Stimulated activated CD4-positive, alpha-beta T cell treated with anti-CD3 and anti-CD28 coated beads, Interleukin-4, amount 100 ng/mL, for 24 hours (primary cell): Measurements from ENCODE around the gene POMT1.
A peak's percentile ranks its signal among the peaks of the same experiment; 100 is the strongest.

Source experiments
- DNase-seq: peaks from one replicate; pipeline ENCODE4 v3.0.0-alpha.2; 2020

The POMT1 gene

DNA sequence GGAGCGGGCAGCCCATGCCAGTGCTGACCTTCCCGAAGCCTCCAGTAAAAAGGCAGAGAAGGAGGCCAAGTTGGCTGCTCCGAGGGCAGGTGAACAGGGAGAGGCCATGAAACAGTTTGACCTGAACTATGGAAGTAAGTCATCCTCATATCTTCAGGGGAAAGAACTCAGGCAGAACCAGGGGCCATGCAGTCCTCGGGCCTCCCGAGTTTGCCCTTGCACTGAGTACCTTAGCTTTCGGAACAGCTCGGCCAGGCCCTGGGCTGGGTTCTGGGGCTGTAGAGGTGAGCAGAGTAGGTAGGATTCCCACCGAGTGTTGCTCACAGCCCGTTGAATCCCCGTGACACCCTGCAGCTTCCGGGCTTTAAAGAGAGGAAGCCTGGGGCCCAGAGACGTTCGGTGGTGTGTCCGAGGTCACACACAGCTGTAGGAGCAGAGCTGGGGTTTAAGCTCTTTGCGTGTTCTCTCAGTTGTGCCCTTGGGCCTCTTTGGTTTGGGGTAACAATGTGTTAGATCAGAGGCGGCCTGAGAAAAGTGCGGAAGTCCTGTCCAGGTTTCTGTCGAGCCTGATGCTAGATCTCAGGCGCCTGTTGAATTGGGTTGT, 24.8 kb upstream of the POMT1 start:
- no peak for DNase-seq

DNA sequence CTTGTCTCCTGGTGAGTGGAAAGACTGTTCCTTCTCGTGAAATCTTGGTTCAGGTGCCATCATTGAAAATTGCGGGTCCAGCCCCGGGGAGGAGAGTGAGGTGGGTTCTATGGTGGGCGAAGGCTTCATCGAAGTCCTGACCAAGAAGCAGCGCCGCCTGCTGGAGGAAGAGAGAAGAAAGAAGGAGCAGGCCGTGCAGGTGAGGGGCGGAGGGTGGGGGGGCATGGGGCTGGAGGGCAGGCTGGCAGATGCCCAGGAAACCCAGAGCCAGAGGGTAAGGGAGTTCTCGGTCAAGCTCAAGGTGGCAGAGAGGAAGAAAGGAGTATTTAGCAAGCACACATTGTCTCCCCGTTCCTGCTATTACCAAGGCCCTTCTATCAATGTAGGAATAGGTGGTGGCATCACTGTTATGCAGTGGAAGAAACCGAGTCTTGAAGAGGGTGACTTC, 24.3 kb upstream of the POMT1 start:
- DNase-seq: peak; percentile 64

DNA sequence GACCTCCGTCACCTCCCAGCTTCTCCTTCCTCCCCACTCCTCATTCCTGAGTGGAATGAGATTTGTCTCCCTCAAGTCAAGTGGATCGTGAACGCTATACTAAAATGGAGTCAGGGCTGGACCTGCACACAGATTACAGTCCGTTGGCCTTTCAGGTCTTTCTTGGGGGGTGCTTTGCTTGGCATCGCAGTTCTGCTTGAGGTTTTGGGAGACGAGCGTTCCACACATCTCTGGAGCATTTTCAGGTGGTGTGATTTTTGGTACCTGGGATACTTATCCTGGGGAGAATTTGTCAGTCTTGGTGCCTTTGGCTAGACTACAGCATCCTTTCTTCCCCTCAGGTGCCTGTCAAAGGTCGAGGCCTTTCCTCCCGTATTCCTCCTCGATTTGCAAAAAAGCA, 23.8 kb upstream of the POMT1 start:
- DNase-seq: no peak

DNA sequence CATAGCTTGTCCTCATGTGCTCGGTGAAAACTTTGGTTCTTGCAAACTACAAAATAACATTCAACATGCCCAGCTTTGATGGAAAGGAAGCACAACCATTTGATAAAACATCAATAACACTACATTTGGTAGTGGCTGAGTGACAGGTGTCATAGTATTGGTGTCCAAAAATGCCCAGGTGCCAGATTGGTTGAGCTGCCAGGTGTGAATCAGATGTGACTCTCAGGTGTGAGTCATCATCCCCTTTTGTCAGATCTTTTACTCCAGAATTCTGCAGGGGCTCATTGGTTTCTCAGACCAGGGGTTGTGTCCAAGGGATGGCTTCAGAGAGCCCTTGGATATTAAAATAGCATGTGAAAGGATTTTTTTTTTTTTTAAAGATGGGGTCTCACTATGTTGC, 22.5 kb upstream of the POMT1 start:
- no peak for DNase-seq

DNA sequence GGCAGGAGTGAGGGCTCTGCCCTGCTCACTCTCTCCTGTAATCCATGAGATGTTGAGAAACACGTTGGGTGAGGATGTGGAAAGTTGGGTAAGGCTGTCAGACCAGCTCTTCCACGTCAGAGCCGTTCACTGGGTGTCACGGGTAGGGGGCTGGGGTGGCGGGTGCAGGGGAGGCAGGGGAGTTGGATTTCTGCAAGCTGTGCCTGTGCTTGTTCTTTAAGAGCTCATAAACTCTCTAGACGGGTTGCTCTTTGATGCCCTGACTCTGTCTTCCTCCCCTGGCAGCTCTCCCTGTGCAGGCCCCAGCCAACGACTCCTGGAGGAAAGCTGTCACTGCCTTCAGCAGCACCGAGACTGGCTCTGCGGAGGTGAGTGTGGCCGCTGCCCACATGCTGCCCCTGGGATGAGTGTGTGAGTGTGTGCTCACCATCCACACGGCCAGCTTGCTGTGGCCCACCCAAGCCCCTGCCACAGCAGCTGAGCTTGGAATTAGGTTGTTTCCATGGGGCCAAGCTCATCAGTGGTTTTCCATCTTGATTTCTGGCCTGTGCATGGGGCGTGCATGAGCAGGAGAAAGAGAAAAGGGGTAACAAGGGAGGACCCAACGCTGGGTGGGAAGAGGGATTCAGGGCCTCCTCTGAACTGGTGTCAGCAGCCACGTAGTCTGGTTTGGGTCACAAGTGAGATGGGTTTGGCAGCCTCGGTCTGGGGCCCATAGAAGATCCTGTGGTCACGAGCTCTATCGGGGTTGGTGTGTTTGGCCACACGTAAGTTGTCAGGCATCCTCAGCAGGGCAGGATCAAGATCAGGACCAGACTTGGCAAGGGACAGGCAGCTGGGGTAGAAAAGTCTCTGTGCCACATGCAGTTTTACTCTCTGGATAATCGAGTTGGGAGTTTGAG, 21.0 kb upstream of the POMT1 start:
- DNase-seq: no peak

DNA sequence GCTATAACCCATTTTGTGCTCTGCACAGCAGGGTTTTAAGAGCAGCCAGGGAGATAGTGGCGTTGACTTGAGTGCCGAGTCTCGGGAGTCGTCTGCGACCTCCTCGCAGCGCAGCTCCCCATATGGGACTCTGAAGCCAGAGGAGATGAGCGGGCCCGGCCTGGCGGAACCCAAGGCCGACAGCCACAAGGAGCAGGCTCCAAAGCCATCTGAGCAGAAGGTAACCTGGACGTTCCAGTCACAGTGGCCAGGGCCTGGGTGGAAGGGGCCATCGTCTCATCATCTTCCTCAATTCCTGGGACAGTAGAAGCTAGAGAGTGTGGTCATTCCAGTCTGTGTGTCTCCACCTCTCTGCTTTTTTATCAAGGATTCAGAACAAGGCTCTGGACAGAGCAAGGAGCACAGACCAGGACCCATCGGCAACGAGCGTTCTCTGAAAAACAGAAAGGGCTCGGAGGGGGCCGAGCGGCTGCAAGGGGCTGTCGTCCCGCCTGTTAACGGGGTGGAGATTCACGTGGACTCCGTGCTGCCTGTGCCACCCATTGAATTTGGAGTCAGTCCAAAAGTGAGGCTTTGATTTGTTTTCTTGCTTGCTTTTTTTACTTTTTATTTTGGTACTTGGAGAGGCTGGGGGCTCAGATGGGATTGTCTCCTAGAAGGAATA, 20.2 kb upstream of the POMT1 start:
- DNase-seq: no peak

DNA sequence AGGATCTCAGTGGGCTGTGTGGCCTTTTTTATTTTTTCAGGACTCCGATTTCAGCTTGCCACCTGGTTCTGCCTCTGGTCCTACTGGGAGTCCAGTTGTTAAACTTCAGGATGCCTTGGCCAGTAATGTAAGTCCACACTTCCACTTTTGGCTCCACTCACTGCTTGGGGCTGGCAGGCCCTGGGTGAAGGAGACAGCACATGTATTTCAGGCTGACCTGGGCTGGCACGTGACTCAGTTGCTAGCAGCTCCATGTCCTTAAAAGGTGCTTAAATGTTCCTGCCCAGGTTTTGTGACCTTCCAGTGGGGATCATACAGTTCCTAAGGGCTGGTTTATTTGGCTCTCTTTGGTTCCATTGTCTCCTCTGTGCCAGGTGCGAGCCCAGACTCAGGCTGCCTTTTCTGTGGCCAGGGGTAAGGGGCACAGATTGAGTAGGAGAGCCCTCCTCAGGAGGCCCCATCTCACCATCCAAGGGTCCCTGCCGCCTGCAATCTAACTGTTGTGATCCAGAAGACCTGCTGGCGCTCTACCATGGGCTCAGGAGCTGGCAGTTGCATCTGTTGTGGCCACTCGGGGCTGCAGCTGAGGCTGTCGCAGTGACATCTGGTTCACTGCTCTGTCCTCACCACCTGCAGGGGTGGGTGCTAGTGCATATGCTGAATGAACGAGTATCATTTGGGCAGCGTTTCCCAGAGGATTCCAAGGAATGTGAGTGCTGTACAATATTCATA, 19.2 kb upstream of the POMT1 start:
- no peak for DNase-seq

DNA sequence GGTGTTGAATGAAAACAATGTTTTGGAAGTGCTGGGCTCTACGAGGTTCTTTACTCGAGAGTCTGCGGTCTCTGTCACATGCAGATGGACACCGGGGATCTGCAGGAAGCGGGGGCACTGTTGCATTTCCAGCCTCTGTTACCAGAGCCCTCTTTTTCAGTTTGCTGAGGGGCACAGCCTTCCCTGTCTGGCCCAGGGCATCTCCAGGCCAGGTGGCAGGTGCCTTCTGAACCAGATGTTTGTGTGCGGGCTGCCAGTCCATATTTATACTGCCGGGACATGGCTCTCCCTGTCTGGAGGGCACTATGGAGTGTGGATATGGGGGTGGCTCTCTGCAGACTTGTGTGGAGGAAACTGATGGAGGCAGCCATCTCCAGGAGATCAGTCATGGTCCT, 18.7 kb upstream of the POMT1 start:
- DNase-seq: no peak

DNA sequence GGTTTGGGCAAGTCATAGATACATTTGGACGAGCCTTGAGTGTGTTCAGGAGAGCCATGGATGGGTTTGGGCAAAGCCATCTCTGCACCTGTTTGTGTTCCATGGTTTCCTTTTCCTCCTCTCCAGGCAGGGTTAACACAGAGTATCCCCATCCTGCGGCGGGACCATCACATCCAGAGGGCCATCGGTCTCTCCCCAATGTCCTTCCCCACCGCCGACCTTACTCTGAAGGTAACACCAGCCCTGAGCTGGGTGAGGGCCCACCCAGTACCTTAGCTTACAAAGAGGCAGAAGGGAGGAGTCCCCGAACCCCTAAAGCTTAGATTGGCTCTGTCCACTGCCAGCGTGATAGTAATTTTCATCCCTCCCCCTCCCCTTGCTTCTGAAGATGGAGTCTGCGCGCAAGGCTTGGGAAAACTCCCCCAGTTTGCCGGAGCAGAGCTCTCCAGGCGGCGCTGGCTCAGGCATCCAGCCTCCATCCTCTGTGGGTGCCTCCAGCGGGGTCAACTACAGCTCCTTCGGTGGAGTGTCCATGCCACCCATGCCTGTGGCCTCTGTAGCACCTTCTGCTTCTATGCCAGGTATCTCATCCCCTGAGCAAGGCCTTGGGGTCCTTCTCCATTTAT, 18.0 kb upstream of the POMT1 start:
- no peak for DNase-seq

DNA sequence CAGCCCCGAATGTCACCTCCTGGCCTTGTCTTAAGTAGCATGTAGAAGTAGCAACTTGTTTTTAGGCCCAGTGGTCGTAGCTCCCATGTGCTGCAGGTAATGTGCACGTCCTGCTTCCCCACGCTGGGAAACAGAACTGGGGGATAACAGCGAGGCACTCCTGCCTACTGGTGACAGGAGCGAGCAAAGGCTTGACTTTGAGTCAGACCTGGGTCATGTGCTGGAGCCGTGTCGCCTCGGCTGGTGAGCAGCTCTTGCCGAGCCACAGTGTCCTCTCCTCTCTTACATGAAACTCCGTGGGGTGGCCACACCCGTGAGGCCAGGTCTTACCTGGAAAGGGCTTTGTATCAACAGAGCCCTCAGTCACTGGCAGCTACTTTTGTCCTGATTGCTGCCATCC, 17.5 kb upstream of the POMT1 start:
- DNase-seq: no peak

DNA sequence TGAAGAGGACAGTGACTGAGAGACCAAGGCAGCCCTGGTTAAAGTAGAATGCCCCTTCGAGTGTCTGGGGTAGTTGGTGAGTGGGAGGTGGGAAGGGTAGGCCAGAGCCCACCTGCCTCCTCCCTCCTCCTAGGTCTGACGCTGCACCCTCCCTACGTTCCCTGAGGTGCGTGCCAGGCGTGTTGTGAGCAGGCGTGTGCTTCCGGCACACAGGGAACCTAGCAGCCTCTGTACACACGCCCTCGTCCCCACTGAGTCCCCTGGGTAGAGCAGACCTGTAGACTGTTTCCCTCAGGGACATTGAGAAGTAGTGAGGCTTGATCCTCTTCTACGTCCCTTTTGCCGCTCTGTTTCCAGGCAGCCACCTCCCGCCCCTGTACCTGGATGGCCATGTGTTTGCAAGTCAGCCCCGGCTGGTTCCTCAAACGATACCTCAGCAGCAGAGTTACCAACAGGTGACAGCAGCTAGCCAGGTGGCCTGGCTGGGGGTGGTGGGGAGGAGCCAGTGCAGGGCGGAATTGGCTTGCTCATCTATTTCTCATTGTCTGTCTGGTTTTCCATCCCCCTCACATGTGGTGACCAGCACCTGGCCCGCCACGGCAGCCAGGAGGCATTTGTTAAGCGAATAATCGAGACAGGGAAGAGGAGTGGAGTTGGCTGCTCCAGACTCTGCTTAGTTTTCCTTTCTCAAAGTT, 16.8 kb upstream of the POMT1 start:
- DNase-seq: no peak

DNA sequence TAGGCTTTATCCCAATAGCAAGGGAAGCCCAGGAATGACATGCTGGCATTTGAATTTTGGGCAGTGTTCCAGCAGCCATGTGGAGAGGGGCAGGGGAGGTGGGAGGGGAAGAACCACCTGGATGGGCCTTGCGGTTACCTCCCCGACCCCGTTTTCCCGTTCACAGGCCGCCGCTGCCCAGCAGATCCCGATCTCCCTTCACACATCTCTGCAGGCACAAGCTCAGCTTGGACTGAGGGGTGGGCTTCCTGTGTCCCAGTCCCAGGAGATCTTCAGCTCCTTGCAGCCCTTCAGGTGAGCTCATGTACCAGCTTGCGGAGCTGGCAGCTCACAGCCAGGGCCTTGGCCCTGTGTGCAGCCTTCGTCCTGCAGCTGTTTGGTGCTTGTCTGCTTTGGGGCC, 15.7 kb upstream of the POMT1 start:
- DNase-seq: no peak

DNA sequence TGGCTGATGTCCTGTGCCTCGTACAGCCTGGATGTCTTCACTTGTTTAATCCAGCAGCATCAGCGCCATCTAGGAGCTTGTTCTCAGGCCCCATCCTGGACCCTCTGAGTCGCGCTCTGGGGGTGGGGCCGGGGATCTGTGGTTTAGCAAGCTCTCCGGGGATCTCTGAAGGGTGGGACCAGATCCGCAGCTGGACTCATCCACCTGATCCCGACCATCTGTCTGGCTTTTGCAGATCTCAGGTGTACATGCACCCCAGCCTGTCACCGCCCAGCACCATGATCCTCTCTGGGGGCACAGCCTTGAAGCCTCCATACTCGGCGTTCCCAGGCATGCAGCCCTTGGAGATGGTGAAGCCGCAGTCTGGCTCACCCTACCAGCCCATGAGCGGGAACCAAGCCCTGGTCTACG, 15.1 kb upstream of the POMT1 start:
- no peak for DNase-seq

DNA sequence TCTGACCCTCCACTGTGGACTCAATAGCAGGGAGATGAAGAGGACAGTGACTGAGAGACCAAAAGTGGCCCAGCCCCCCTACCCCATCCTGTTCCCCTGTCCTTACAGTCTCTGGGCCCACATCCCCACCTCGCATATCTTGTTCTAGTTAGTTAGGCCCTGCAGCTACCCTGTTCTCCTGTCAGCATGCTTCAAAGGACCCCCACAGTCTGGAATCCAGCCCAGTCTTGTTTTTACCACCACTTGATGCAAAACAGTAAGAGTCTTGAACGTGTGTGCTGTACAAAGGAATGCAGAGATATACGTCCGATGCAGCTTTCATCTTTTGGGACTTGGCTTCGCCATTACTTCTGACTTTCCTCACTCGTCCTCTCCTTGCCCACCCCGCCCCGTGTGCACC, 12.2 kb upstream of the POMT1 start:
- DNase-seq: no peak

DNA sequence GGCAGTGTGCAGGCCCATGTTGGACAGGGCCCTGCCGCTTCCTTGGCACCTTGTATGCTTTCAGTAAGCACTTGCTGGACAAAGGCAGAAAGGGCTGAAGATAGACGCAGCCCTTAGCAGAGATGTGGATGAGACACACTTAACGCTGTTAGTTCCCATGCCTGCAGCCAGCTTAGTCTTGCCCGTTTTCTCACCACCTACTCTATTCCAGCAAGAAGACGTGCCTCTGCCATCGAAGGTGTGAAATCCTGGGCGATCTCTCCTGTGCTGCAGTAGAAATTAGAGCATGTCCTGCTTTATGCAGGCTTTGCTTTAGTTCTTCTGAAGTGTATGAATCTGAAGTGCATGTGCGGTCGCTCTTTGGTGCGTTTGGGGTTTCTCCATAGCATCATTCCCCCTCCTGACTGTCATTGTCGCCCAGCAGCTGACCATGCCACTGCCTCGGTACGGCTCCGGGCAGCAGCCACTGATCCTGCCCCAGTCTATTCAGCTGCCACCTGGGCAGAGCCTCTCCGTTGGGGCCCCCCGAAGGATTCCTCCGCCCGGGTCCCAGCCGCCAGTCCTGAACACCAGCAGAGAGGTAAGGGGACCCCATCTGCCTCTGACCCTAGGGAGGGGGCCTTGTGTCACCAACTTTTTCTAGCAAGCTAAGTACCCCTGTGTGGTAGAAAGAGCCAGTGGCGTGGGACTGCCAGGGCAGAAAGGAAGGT, 11.6 kb upstream of the POMT1 start:
- DNase-seq: no peak

DNA sequence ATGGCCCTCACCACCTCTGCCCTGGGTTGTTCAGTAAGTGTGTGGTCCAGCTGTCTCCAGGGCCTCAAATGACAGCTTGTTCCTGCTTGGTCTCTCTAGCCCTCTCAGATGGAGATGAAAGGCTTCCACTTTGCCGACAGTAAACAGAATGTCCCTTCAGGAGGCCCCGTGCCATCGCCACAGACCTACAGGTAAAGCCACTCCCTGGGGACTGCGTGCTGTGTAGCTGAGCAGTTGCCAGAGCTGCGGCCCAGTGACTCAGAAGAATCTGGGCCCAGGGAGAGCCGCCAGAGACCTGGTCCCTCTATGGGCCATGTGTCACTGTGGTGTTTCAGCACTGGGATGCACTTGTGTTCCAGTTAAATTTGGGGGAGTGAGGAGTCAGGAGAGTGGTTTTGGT, 10.6 kb upstream of the POMT1 start:
- no peak for DNase-seq

DNA sequence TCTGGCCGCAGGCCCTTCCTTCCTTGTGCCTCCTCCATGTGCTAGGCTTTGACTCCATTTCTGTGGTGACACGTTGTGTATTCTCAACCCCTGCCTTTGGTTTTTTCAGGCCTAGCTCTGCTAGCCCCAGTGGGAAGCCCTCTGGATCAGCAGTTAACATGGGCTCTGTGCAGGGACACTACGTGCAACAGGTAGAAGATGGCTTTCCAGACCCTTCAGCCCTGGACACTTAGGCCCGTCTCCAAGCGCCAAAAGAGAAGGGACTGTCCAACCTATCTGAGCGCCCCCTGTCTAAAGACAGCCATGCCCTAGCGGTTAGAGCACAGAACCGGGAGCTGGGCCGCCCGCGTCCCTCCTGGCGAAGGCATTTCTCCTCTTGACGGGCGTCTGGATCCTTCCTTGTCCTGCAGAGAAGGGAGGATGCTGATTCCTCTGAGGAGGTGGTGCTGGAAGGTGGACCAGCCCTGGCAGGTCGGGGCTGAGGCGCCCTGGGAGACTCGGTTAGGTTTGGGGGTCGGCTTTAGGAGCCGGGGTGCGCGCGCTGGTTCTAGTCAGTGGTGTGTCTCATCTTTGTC, 8.3 kb upstream of the POMT1 start:
- DNase-seq: no peak

DNA sequence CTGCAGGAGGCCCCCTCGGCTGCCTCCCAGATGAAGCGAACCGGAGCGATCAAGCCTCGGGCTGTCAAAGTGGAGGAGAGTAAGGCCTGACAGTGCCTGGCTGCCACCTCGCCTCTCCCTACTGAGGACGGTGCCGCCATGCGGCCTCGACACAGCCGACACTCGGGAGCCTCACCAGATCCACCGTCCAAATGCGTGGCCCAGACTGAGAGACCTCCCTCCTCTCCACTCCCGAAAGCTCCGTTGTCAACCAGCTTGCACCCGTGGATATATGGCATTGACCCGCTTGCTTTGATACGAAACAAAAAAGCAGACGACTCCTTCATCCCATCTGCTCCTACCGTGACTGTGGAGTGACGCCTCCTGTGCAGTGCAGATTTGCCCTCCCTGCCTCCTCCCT, 6.9 kb upstream of the POMT1 start:
- DNase-seq: no peak

DNA sequence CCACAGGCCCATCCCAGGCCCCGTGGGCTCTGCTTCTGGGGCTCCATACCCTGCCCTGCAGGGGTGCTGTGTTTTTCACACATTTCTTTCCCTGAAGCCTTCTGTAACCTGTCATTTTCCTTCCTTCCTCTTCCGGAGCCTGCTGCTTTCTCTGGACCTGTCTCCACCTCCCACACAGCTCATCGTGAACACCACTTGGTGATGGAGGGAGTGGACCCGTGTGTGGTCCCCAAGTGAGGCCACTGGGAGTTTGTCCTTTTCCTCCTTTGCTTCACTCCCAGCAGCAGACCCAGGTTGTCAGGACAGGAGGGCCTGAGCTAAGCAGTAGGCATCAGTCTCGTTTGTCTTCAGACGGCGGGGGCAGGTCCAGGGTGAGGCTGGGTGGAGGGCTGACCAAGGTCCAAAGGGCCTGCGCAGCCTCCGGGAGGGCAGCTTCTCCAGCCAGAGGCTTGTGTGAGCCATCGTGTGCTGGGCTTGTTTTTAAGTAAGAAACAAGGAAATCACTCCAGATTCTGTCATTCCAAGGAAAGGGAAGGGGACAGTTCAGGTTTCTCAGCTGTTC, 5.8 kb upstream of the POMT1 start:
- no peak for DNase-seq

DNA sequence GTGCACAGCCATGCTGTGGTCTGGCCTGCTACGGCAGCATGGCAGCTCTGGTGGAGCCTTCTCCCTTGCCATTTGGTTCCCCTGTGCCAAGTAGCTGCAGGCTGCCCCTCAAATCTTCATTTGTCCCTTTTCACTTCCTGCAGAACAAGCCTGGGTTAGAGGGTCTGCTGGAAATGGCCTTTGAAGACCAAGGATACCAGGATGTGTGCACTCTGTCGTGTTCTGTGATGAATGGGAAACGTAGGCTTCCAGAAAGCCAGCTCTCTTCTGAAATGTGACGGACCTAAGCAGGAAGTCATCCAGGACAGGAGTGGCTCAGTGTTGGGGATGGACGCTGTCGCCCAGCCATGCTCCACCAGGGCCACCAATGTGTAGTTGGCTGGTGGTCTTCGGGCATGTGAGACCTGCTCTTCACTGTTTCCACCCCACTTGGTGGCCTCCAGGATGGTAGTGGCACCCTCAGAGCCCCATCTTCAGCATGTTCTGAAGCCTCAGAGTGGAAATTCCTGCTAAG, 3.4 kb upstream of the POMT1 start:
- no peak for DNase-seq

DNA sequence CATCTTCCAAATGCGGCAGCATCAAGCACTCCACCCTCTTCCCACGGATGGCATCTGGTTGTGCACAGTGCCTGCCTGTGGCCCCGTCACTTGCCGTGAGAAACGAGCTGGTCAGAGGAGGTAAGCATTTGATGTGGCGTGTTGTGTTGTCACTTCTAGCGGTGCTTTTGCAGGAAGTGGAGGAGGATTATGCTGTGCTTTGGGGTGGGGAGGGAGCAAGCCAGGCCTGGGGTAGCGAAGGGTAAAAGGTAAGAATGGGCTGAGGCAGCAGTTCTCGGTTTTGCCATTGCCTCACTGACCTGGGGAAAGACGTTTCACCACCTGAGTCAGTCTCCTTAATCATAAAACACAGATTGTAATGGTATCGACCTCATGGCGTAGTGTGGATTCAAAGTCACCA, 2.3 kb upstream of the POMT1 start:
- DNase-seq: peak; percentile 78
